ENCODE measurements around the gene DMRT1.

Gene DMRT1

GRCh38 chr9:922731-923130 is 81.2 kb downstream of the DMRT1 start:
- no peak for DNase-seq (ENCODE audit: low read depth)

GRCh38 chr9:926976-927375 is 85.5 kb downstream of the DMRT1 start:
- no peak for DNase-seq (ENCODE audit: low read depth)

- no peak for DNase-seq (ENCODE audit: low read depth)
Measured at GRCh38 chr9:928363-929042, 87.0 kb downstream of the DMRT1 start.

GRCh38 chr9:929719-930118 is 88.2 kb downstream of the DMRT1 start:
- no peak for DNase-seq (ENCODE audit: low read depth)

- DNase-seq (ENCODE audit: low read depth): no peak
Measured at GRCh38 chr9:933356-933755, 91.9 kb downstream of the DMRT1 start.

GRCh38 chr9:935348-935965 is 94.0 kb downstream of the DMRT1 start:
- DNase-seq (ENCODE audit: low read depth): no peak

- no peak for DNase-seq (ENCODE audit: low read depth)
Measured at GRCh38 chr9:942805-943580, 101.5 kb downstream of the DMRT1 start.

GRCh38 chr9:947985-948384 is 106.5 kb downstream of the DMRT1 start:
- DNase-seq (ENCODE audit: low read depth): no peak

GRCh38 chr9:948497-948896 is 107.0 kb downstream of the DMRT1 start:
- no peak for DNase-seq (ENCODE audit: low read depth)

GRCh38 chr9:950139-950538 is 108.6 kb downstream of the DMRT1 start:
- DNase-seq (ENCODE audit: low read depth): no peak

- DNase-seq (ENCODE audit: low read depth): no peak
Measured at GRCh38 chr9:952546-952945, 111.0 kb downstream of the DMRT1 start.

- no peak for DNase-seq (ENCODE audit: low read depth)
Measured at GRCh38 chr9:959105-959504, 117.6 kb downstream of the DMRT1 start.

- no peak for DNase-seq (ENCODE audit: low read depth)
Measured at GRCh38 chr9:959914-960313, 118.4 kb downstream of the DMRT1 start.

- DNase-seq (ENCODE audit: low read depth): no peak
Measured at GRCh38 chr9:962023-962422, 120.5 kb downstream of the DMRT1 start.

GRCh38 chr9:965497-965896 is 124.0 kb downstream of the DMRT1 start:
- no peak for DNase-seq (ENCODE audit: low read depth)

GRCh38 chr9:966870-967269 is 125.4 kb downstream of the DMRT1 start:
- no peak for DNase-seq (ENCODE audit: low read depth)

GRCh38 chr9:967436-967835 is 125.9 kb downstream of the DMRT1 start:
- DNase-seq (ENCODE audit: low read depth): no peak

GRCh38 chr9:967903-968641 is 126.6 kb downstream of the DMRT1 start:
- no peak for DNase-seq (ENCODE audit: low read depth)

GRCh38 chr9:969310-970150 is 128.0 kb downstream of the DMRT1 start:
- DNase-seq (ENCODE audit: low read depth): no peak

GRCh38 chr9:970151-970996 is 128.9 kb downstream of the DMRT1 start:
- no peak for DNase-seq (ENCODE audit: low read depth)
